ENCODE data around the gene ROR1.

ROR1 gene

GRCh38 chr1:63915121-63915520 is 141.3 kb downstream of the ROR1 start:
- DNase-seq: peak; percentile 53

GRCh38 chr1:63916485-63917360 is 142.9 kb downstream of the ROR1 start:
- DNase-seq: no peak

- no peak for DNase-seq
Observed at GRCh38 chr1:63917571-63918417, 144.0 kb downstream of the ROR1 start.

- no peak for DNase-seq
Observed at GRCh38 chr1:63918418-63918945, 144.7 kb downstream of the ROR1 start.

GRCh38 chr1:63920154-63921117 is 146.6 kb downstream of the ROR1 start:
- no peak for DNase-seq

- DNase-seq: no peak
Observed at GRCh38 chr1:63921359-63921758, 147.5 kb downstream of the ROR1 start.

GRCh38 chr1:63921802-63922201 is 148.0 kb downstream of the ROR1 start:
- DNase-seq: no peak

- no peak for DNase-seq
Observed at GRCh38 chr1:63922848-63923247, 149.0 kb downstream of the ROR1 start.

GRCh38 chr1:63923302-63923701 is 149.5 kb downstream of the ROR1 start:
- no peak for DNase-seq

GRCh38 chr1:63924600-63924999 is 150.8 kb downstream of the ROR1 start:
- no peak for DNase-seq

- no peak for DNase-seq
Observed at GRCh38 chr1:63928186-63929105, 154.6 kb downstream of the ROR1 start.

GRCh38 chr1:63929106-63929478 is 155.3 kb downstream of the ROR1 start:
- no peak for DNase-seq

GRCh38 chr1:63931468-63931867 is 157.7 kb downstream of the ROR1 start:
- DNase-seq: no peak

- DNase-seq: no peak
Observed at GRCh38 chr1:63934697-63935096, 160.9 kb downstream of the ROR1 start.

- no peak for DNase-seq
Observed at GRCh38 chr1:63935143-63935542, 161.3 kb downstream of the ROR1 start.

GRCh38 chr1:63935553-63935952 is 161.7 kb downstream of the ROR1 start:
- no peak for DNase-seq

- no peak for DNase-seq
Observed at GRCh38 chr1:63936276-63936675, 162.5 kb downstream of the ROR1 start.

GRCh38 chr1:63936801-63937200 is 163.0 kb downstream of the ROR1 start:
- no peak for DNase-seq

- no peak for DNase-seq
Observed at GRCh38 chr1:63937461-63938022, 163.7 kb downstream of the ROR1 start.

GRCh38 chr1:63940440-63940839 is 166.6 kb downstream of the ROR1 start:
- DNase-seq: no peak

- no peak for DNase-seq
Observed at GRCh38 chr1:63943393-63943792, 169.6 kb downstream of the ROR1 start.
